K562 (cell line): ENCODE data around the gene TECPR1. TPM values are rescaled to one million over a fixed set of nuclear protein-coding genes. Genes with fewer than 3 reads are reported as not detected.
A peak's percentile ranks its signal among the peaks of the same experiment; 100 is the strongest.

Source experiments
- BRCA1 ChIP-seq, 2 experiments: fragments of 450-650 bp in 1 of 2; sonication (generic) in 1 of 2; formaldehyde crosslinking in 1 of 2; IDR thresholded peaks; 2 replicates each; pipeline versions ENCODE4 v1.5.0 to v1.6.1; 2017 to 2020; ENCODE audit warnings: mild to moderate bottlenecking in 1 of 2, missing genetic modification reagents in 1 of 2
- CBX3 ChIP-seq, 2 experiments: IDR thresholded peaks; 1 replicate in 1 of 2; 2 replicates in 1 of 2; pipeline ENCODE4 v1.6.1; 2012; ENCODE audit warnings: inconsistent platforms in 2 of 2, low read length in 2 of 2, borderline replicate concordance in 1 of 2, control low read depth in 1 of 2
- KLF6 ChIP-seq: fragments of 250-450 bp; sonication (Bioruptor Pico); IDR thresholded peaks from 2 replicates; pipeline ENCODE4 v1.4.0; 2020; ENCODE audit warnings: mild to moderate bottlenecking, moderate library complexity, borderline replicate concordance
- SMARCE1 ChIP-seq: fragments of 450-650 bp; IDR thresholded peaks from 2 replicates; pipeline ENCODE4 v1.7.1; 2016; ENCODE audit warnings: mild to moderate bottlenecking
- polyA plus RNA-seq, 8 experiments: library from polyadenylated mRNA; depleted of rRNA in 4 of 8; stranded (reverse) in 5 of 8; unstranded in 3 of 8; fragments of >200 nt; fragmentation: Nextera tagmentation in 2 of 8; fragmentation: Illumina TruSeq in 1 of 8; extraction: Ambion mirVana in 2 of 8; extraction: Trizol in 1 of 8; gene quantifications; 2 replicates each; pipeline versions ENCODE4 v1.2.1 to v1.2.3, GENCODE V29; 2011 to 2014; ENCODE audit warnings: inconsistent platforms in 1 of 8, missing spikeins in 1 of 8
- total RNA-seq, 7 experiments: library from RNA; depleted of rRNA in 6 of 7; stranded (reverse); fragments of >200 nt in 6 of 7; fragmentation: Illumina TruSeq in 2 of 7; extraction: Trizol in 2 of 7; gene quantifications; 2 replicates each; pipeline versions ENCODE4 v1.2.1 to v1.2.3, GENCODE V29; 2011 to 2021; ENCODE audit warnings: low replicate concordance in 1 of 7
- TF ChIP-seq, protein P1 (sequence below): fragments of 250-450 bp; sonication (Bioruptor Pico); IDR thresholded peaks from 2 replicates; pipeline ENCODE4 v1.5.0; 2022; ENCODE audit warnings: mild to moderate bottlenecking
- TF ChIP-seq, protein P2 (sequence below), 2 experiments: fragments of 200-800 bp in 1 of 2; sonication (Bioruptor generic) in 1 of 2; sonication (generic) in 1 of 2; formaldehyde crosslinking in 1 of 2; IDR thresholded peaks in 1 of 2; conservative IDR thresholded peaks in 1 of 2; 2 replicates each; pipeline versions ENCODE4 v1.5.0 to v1.6.1; 2016 to 2020; ENCODE audit warnings: missing compliant biosample characterization in 1 of 2, missing genetic modification characterization in 1 of 2, missing genetic modification reagents in 1 of 2
- TF ChIP-seq, protein P3 (sequence below): fragments of 200-800 bp; sonication (Bioruptor generic); IDR thresholded peaks from 2 replicates; pipeline ENCODE4 v1.6.1; 2017; ENCODE audit warnings: missing genetic modification characterization, missing compliant biosample characterization
- TF ChIP-seq, protein P4 (sequence below): sonication (generic); formaldehyde crosslinking; IDR thresholded peaks from 2 replicates; pipeline ENCODE4 v1.8.0; 2022; ENCODE audit warnings: missing genetic modification reagents, mild to moderate bottlenecking, moderate library complexity, borderline replicate concordance
- TF ChIP-seq, protein P5 (sequence below): fragments of 250-450 bp; sonication (Bioruptor Pico); IDR thresholded peaks from 2 replicates; pipeline ENCODE4 v1.8.0; 2021; ENCODE audit warnings: moderate library complexity, mild to moderate bottlenecking, inconsistent platforms
- TF ChIP-seq, protein P6 (sequence below), 3 experiments: IDR thresholded peaks in 2 of 3; conservative IDR thresholded peaks in 1 of 3; 2 replicates each; pipeline ENCODE4 v1.5.1; 2011 to 2012; ENCODE audit warnings: low read length in 3 of 3, mild to moderate bottlenecking in 3 of 3, control low read depth in 2 of 3, improper control_type of control experiment in 1 of 3, inconsistent platforms in 1 of 3, low read depth in 1 of 3, mixed read lengths in 1 of 3, moderate library complexity in 1 of 3; ENCODE audit not compliant: insufficient read depth in 2 of 3
- TF ChIP-seq, protein P7 (sequence below): fragments of 450-650 bp; conservative IDR thresholded peaks from 2 replicates; pipeline ENCODE4 v1.6.1; 2016; ENCODE audit warnings: missing genetic modification characterization, low read depth, mild to moderate bottlenecking, control low read depth, missing compliant biosample characterization
- TF ChIP-seq, protein P8 (sequence below): sonication (generic); formaldehyde crosslinking; IDR thresholded peaks from 2 replicates; pipeline ENCODE4 v1.8.0; 2022; ENCODE audit warnings: missing genetic modification reagents, mild to moderate bottlenecking, borderline replicate concordance

TECPR1 gene
- total and polyA plus RNA-seq, 9 of the 15 experiments (the other 6 are each of a cell fraction or from before 2014, with no cell fraction given), result 0.17 to 15.0 (median 2.2) TPM

DNA sequence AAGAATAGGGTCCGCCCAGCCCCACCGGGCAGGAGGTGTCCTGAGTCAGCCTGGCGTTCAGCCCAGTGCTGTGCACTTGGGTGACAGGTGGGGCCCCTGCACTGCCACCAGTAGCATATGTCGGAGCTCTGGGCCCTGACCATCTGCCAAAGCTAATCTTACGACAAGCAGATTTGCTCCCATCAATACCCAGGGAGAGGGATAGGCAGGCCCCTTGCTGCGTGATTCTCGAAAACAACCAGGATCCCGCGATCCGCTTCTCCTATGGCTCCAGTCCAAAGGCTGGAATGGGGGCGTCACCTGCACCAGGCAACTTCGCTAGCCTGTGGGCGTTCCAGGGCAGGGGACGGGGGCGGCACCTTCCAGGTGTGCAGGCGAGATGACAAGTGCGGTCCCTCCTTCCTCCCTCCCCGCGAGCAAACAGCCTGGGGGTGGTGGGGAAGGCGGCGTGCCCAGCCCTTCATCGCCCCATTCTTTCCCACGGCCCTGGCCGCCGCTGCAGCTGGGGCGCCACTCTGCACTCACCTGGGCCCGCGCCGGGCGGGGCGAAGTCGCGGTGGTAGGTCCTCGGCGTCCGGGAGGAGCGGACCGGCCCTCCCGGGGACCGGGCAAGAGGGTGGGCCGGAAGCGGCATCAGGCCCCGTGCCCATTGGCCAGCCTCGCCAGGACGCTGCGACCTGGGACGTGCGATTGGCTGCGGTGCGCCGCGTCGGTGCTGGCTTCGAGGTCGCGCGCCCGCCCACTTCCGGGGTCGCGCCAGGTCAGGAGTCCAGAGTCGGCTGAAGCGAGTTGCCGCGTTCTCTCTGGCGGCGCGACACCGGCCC is at the start of gene TECPR1 (continued):
- TF ChIP-seq, protein P1, sequence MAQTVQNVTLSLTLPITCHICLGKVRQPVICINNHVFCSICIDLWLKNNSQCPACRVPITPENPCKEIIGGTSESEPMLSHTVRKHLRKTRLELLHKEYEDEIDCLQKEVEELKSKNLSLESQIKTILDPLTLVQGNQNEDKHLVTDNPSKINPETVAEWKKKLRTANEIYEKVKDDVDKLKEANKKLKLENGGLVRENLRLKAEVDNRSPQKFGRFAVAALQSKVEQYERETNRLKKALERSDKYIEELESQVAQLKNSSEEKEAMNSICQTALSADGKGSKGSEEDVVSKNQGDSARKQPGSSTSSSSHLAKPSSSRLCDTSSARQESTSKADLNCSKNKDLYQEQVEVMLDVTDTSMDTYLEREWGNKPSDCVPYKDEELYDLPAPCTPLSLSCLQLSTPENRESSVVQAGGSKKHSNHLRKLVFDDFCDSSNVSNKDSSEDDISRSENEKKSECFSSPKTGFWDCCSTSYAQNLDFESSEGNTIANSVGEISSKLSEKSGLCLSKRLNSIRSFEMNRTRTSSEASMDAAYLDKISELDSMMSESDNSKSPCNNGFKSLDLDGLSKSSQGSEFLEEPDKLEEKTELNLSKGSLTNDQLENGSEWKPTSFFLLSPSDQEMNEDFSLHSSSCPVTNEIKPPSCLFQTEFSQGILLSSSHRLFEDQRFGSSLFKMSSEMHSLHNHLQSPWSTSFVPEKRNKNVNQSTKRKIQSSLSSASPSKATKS, result no peak
- TF ChIP-seq BRCA1 (IDR thresholded peaks at IDR 0.05), result no peak
- no peak for TF ChIP-seq BRCA1 (CRISPR knock-in tag; IDR thresholded peaks at IDR 0.05)
- TF ChIP-seq, protein P2, sequence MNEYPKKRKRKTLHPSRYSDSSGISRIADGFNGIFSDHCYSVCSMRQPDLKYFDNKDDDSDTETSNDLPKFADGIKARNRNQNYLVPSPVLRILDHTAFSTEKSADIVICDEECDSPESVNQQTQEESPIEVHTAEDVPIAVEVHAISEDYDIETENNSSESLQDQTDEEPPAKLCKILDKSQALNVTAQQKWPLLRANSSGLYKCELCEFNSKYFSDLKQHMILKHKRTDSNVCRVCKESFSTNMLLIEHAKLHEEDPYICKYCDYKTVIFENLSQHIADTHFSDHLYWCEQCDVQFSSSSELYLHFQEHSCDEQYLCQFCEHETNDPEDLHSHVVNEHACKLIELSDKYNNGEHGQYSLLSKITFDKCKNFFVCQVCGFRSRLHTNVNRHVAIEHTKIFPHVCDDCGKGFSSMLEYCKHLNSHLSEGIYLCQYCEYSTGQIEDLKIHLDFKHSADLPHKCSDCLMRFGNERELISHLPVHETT (CRISPR knock-in tag; conservative IDR thresholded peaks at IDR 0.05 in 1 of 2, IDR thresholded peaks at IDR 0.05 in 1 of 2), result 0 out of 4 replicates have a peak, but pooled peaks of 1 of the 2 experiments have one; percentile 43
- TF ChIP-seq SMARCE1, result no peak
- TF ChIP-seq, protein P3, sequence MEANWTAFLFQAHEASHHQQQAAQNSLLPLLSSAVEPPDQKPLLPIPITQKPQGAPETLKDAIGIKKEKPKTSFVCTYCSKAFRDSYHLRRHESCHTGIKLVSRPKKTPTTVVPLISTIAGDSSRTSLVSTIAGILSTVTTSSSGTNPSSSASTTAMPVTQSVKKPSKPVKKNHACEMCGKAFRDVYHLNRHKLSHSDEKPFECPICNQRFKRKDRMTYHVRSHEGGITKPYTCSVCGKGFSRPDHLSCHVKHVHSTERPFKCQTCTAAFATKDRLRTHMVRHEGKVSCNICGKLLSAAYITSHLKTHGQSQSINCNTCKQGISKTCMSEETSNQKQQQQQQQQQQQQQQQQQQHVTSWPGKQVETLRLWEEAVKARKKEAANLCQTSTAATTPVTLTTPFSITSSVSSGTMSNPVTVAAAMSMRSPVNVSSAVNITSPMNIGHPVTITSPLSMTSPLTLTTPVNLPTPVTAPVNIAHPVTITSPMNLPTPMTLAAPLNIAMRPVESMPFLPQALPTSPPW (CRISPR knock-in tag), result peak; percentile 66
- TF ChIP-seq, protein P4, sequence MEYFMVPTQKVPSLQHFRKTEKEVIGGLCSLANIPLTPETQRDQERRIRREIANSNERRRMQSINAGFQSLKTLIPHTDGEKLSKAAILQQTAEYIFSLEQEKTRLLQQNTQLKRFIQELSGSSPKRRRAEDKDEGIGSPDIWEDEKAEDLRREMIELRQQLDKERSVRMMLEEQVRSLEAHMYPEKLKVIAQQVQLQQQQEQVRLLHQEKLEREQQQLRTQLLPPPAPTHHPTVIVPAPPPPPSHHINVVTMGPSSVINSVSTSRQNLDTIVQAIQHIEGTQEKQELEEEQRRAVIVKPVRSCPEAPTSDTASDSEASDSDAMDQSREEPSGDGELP (CRISPR knock-in tag), result peak; percentile 68
- TF ChIP-seq, protein P5, sequence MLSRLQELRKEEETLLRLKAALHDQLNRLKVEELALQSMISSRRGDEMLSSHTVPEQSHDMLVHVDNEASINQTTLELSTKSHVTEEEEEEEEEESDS, result no peak
- TF ChIP-seq CBX3 (IDR thresholded peaks at IDR 0.05; ENCODE audit: borderline replicate concordance in 1 of 2, low read length in 2 of 2), result no peak
- TF ChIP-seq, protein P6, sequence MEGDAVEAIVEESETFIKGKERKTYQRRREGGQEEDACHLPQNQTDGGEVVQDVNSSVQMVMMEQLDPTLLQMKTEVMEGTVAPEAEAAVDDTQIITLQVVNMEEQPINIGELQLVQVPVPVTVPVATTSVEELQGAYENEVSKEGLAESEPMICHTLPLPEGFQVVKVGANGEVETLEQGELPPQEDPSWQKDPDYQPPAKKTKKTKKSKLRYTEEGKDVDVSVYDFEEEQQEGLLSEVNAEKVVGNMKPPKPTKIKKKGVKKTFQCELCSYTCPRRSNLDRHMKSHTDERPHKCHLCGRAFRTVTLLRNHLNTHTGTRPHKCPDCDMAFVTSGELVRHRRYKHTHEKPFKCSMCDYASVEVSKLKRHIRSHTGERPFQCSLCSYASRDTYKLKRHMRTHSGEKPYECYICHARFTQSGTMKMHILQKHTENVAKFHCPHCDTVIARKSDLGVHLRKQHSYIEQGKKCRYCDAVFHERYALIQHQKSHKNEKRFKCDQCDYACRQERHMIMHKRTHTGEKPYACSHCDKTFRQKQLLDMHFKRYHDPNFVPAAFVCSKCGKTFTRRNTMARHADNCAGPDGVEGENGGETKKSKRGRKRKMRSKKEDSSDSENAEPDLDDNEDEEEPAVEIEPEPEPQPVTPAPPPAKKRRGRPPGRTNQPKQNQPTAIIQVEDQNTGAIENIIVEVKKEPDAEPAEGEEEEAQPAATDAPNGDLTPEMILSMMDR (IDR thresholded peaks at IDR 0.05 in 2 of 3, conservative IDR thresholded peaks at IDR 0.05 in 1 of 3; ENCODE audit: insufficient read depth in 2 of 3, low read depth in 1 of 3, low read length in 3 of 3), result no peak
- TF ChIP-seq, protein P7, sequence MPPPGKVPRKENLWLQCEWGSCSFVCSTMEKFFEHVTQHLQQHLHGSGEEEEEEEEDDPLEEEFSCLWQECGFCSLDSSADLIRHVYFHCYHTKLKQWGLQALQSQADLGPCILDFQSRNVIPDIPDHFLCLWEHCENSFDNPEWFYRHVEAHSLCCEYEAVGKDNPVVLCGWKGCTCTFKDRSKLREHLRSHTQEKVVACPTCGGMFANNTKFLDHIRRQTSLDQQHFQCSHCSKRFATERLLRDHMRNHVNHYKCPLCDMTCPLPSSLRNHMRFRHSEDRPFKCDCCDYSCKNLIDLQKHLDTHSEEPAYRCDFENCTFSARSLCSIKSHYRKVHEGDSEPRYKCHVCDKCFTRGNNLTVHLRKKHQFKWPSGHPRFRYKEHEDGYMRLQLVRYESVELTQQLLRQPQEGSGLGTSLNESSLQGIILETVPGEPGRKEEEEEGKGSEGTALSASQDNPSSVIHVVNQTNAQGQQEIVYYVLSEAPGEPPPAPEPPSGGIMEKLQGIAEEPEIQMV (tag), result no peak
- TF ChIP-seq, protein P8, sequence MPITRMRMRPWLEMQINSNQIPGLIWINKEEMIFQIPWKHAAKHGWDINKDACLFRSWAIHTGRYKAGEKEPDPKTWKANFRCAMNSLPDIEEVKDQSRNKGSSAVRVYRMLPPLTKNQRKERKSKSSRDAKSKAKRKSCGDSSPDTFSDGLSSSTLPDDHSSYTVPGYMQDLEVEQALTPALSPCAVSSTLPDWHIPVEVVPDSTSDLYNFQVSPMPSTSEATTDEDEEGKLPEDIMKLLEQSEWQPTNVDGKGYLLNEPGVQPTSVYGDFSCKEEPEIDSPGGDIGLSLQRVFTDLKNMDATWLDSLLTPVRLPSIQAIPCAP (CRISPR knock-in tag), result no peak
- no peak for TF ChIP-seq KLF6 (CRISPR knock-in tag)
